ENCODE results near the gene RAB3IL1.

Gene RAB3IL1

DNA sequence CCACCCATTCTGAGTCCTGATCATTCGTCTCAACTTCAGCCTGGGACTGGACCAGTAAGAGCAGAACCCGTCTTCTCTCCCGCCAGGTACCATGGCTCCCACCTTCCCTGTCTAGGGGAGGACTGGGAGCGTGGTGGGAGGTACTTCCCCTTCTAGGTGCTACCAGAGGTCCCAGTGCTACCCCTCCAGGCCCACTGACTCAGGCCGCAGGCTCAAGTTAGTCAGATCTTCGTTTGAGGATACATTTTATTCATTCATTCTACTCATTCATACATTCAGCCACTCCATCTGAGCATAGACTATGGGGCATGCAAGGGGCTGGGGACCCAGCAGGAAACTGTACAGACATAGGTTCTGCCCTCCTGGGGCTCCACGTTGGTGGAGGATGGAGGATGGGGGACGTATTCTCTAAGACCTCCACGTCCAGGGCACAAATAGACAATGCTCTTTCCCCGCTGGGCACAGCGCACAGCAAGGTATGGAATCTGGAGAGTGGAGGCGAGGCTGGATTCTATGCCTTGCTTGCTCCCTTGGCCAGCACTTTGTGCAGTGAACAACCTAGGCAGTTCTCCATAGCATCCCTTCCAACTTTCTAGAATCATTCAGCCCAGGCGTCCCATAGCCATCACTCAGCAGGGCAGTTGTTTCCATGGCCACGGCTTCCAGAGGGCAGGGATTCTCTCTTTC, 1.0 kb upstream of the RAB3IL1 start:
- Histone ChIP-seq H3K27ac (replicated peaks) (no peak overlapping the region), H3K27me3 (ENCODE audit: insufficient read depth, poor library complexity, severe bottlenecking) (peaks cover 26% of the 10 kb centered on the region), H3K4me3 (replicated peaks; ENCODE audit: insufficient read depth, low read length) (no peak overlapping the region)
- DNase-seq (ENCODE audit: low read depth in 1 of 2, low spot score in 1 of 2) = no peak
- no peak for TF ChIP-seq GABPA (IDR thresholded peaks at IDR 0.05; ENCODE audit: low read depth)
- no peak for TF ChIP-seq POLR2AphosphoS5 (IDR thresholded peaks at IDR 0.05; ENCODE audit: low read depth)
- TF ChIP-seq, protein P1, sequence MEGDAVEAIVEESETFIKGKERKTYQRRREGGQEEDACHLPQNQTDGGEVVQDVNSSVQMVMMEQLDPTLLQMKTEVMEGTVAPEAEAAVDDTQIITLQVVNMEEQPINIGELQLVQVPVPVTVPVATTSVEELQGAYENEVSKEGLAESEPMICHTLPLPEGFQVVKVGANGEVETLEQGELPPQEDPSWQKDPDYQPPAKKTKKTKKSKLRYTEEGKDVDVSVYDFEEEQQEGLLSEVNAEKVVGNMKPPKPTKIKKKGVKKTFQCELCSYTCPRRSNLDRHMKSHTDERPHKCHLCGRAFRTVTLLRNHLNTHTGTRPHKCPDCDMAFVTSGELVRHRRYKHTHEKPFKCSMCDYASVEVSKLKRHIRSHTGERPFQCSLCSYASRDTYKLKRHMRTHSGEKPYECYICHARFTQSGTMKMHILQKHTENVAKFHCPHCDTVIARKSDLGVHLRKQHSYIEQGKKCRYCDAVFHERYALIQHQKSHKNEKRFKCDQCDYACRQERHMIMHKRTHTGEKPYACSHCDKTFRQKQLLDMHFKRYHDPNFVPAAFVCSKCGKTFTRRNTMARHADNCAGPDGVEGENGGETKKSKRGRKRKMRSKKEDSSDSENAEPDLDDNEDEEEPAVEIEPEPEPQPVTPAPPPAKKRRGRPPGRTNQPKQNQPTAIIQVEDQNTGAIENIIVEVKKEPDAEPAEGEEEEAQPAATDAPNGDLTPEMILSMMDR (IDR thresholded peaks at IDR 0.05; ENCODE audit: insufficient read depth, low read length) = no peak
- TF ChIP-seq, protein P2, sequence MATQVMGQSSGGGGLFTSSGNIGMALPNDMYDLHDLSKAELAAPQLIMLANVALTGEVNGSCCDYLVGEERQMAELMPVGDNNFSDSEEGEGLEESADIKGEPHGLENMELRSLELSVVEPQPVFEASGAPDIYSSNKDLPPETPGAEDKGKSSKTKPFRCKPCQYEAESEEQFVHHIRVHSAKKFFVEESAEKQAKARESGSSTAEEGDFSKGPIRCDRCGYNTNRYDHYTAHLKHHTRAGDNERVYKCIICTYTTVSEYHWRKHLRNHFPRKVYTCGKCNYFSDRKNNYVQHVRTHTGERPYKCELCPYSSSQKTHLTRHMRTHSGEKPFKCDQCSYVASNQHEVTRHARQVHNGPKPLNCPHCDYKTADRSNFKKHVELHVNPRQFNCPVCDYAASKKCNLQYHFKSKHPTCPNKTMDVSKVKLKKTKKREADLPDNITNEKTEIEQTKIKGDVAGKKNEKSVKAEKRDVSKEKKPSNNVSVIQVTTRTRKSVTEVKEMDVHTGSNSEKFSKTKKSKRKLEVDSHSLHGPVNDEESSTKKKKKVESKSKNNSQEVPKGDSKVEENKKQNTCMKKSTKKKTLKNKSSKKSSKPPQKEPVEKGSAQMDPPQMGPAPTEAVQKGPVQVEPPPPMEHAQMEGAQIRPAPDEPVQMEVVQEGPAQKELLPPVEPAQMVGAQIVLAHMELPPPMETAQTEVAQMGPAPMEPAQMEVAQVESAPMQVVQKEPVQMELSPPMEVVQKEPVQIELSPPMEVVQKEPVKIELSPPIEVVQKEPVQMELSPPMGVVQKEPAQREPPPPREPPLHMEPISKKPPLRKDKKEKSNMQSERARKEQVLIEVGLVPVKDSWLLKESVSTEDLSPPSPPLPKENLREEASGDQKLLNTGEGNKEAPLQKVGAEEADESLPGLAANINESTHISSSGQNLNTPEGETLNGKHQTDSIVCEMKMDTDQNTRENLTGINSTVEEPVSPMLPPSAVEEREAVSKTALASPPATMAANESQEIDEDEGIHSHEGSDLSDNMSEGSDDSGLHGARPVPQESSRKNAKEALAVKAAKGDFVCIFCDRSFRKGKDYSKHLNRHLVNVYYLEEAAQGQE (IDR thresholded peaks at IDR 0.05; ENCODE audit: insufficient replicate concordance, low read depth) = no peak
- no peak for TF ChIP-seq SPI1 (IDR thresholded peaks at IDR 0.05; ENCODE audit: borderline replicate concordance, low read depth)

DNA sequence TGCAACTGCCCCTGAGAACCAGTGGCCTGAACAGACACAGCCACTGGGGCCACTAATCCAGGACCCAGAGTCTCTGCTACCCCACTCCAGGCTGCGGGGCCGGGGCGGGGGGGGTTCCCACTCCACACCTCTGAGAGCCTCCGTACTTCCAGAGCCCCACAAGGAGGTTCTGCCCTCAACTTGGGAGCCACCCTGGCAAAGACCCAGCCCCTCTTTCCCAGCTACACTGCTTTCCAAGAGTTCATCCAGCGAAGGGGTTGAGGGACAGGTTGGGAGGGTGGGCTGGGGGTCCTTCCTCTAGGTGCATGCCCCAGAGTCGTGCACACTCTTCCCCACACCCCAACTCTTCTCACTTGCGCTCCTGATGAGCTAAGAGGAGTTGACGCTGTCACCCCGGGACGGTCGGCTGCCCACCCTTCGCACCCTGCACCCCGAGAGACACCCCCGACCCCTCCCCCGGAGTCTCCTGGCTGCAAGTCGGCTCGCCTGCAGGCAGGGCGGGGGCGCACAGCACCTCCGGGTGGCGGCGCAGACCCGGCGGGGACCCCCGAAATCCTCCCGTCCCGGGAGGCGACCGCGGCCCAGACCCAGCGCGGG, 531 bp downstream of the RAB3IL1 start:
- TF ChIP-seq, protein P1 (IDR thresholded peaks at IDR 0.05; ENCODE audit: insufficient read depth, low read length) = no peak
- TF ChIP-seq, protein P2 (IDR thresholded peaks at IDR 0.05; ENCODE audit: insufficient replicate concordance, low read depth) = no peak
- TF ChIP-seq GABPA (IDR thresholded peaks at IDR 0.05; ENCODE audit: low read depth) = no peak
- no peak for TF ChIP-seq POLR2AphosphoS5 (IDR thresholded peaks at IDR 0.05; ENCODE audit: low read depth)
- TF ChIP-seq SPI1 (IDR thresholded peaks at IDR 0.05; ENCODE audit: borderline replicate concordance, low read depth) = no peak
- no peak for DNase-seq (ENCODE audit: low read depth in 1 of 2, low spot score in 1 of 2)
- H3K27me3 ChIP-seq (ENCODE audit: insufficient read depth, poor library complexity, severe bottlenecking) = peaks cover 26% of the 10 kb centered on the region
- H3K4me3 ChIP-seq (replicated peaks; ENCODE audit: insufficient read depth, low read length) = peak overlapping the region; percentile 38
- H3K27ac ChIP-seq (replicated peaks) = no peak overlapping the region

DNA sequence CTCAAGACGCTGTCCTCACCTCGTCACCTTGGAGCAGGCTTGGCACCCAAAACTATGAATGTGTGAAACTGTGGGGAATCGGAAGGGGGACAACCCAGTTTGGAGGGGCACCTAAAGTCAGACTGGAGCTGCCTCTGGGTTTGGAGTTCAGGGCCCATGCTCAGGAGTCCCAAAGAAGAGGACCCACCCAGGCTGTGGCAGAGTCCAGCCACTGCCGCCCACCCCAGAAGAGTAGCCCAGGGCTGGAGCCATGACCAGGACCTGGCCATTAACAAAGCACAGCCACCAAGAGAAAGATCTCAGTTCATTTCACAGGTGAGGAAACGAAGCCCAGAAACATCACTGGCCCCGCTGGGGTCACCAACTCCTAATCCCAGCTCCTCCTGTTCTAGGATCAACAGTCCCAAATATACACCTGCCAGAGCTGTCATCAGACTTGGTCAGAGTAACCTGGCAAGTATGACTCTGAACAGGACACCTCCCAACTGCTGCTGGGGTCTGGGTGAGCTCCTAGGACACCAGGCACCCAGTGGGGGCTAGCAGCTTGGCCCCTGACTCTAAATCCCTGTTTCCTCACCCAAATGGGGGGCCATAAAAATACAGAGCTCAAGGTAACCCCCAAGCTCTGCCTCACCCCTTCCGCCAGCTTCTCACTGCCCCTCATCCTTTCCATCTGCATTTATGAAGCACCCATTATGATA, 2.7 kb downstream of the RAB3IL1 start:
- Histone ChIP-seq H3K27me3 (ENCODE audit: insufficient read depth, poor library complexity, severe bottlenecking) (peaks cover 26% of the 10 kb centered on the region), H3K27ac (replicated peaks) (no peak overlapping the region), H3K4me3 (replicated peaks; ENCODE audit: insufficient read depth, low read length) (no peak overlapping the region)
- DNase-seq (ENCODE audit: low read depth in 1 of 2, low spot score in 1 of 2) = no peak
- TF ChIP-seq, protein P2 (IDR thresholded peaks at IDR 0.05; ENCODE audit: insufficient replicate concordance, low read depth) = no peak
- TF ChIP-seq, protein P1 (IDR thresholded peaks at IDR 0.05; ENCODE audit: insufficient read depth, low read length) = no peak
- TF ChIP-seq SPI1 (IDR thresholded peaks at IDR 0.05; ENCODE audit: borderline replicate concordance, low read depth) (no peak), GABPA (IDR thresholded peaks at IDR 0.05; ENCODE audit: low read depth) (no peak), POLR2AphosphoS5 (IDR thresholded peaks at IDR 0.05; ENCODE audit: low read depth) (no peak)

All from HL-60 (cell line).